BJ (cell line): Measurements from ENCODE around the gene FAM241A. TPM values are rescaled to one million over a fixed set of nuclear protein-coding genes. Genes with fewer than 3 reads are reported as not detected.

ENCODE experiments used
- CTCF ChIA-PET: fragments of 350-600 bp; formaldehyde crosslinking; extraction: SDS; loops from one replicate; lab custom pipeline; 2021; ENCODE audit warnings: antibody characterized with exemption, inconsistent platforms; lab: Yijun Ruan, JAX
- POLR2A ChIA-PET: fragments of 300-600 bp; sonication (Branson Sonifier 250); formaldehyde crosslinking; extraction: SDS; loops from one replicate; lab custom pipeline; 2021; ENCODE audit warnings: antibody characterized with exemption; lab: Charles Lee
- DNase-seq: peaks from one replicate; pipeline ENCODE4 v3.0.0-alpha.2; 2011; ENCODE audit warnings: low read depth
- H3K27me3 ChIP-seq: 2 replicates; pipeline ENCODE4 v1.6.0; 2011; ENCODE audit warnings: low read length; ENCODE audit not compliant: control insufficient read depth, insufficient read depth
- H3K36me3 ChIP-seq: 2 replicates; pipeline ENCODE4 v1.5.1; 2011; ENCODE audit warnings: low read length; ENCODE audit not compliant: control insufficient read depth, insufficient read depth
- H3K4me3 ChIP-seq: 2 replicates; pipeline ENCODE4 v1.5.1; 2011; ENCODE audit warnings: low read depth, mild to moderate bottlenecking, control low read depth, low read length
- CTCF ChIP-seq: IDR thresholded peaks from 2 replicates; pipeline ENCODE4 v1.5.1; 2011; ENCODE audit warnings: low read depth, mild to moderate bottlenecking, control low read depth, inconsistent platforms, low read length, moderate library complexity; ENCODE audit not compliant: insufficient read depth
- polyA plus RNA-seq: library from polyadenylated mRNA; depleted of rRNA; stranded (reverse); fragments of >200 nt; gene quantifications from 2 replicates; pipeline ENCODE4 v1.2.3, GENCODE V29; 2011

The FAM241A gene
- polyA plus RNA-seq, 1 experiment, result 0.45 TPM

GRCh38 chr4:112185740-112186670 is 40.8 kb downstream of the FAM241A start:
- ChIA-PET CTCF (interaction anchor here (1.6 kb wide), 1 partner anchor 86 kb away, joined by 3 read pairs; no protein-coding TSS in a partner anchor), POLR2A (no interaction called here)
- H3K36me3 ChIP-seq, result no peaks in the 10 kb centered on the region
- no peak for DNase-seq
- TF ChIP-seq CTCF, result no peak
- H3K4me3 ChIP-seq, result no peak overlapping the region
- H3K27me3 ChIP-seq, result no peaks in the 10 kb centered on the region

GRCh38 chr4:112189754-112190153 is 44.5 kb downstream of the FAM241A start:
- ChIA-PET POLR2A (no interaction called here), CTCF (interaction anchor here (0.7 to 1.3 kb wide), 4 partner anchors 15 to 236 kb away, joined by 3 to 5 read pairs (median 3); no protein-coding TSS in a partner anchor)
- DNase-seq, result no peak
- peak; percentile 29 for TF ChIP-seq CTCF
- no peaks in the 10 kb centered on the region for H3K27me3 ChIP-seq
- H3K36me3 ChIP-seq, result no peaks in the 10 kb centered on the region
- no peak overlapping the region for H3K4me3 ChIP-seq

- Histone ChIP-seq H3K4me3 (no peak overlapping the region), H3K36me3 (no peaks in the 10 kb centered on the region), H3K27me3 (no peaks in the 10 kb centered on the region)
- no peak for DNase-seq
- POLR2A ChIA-PET, result no interaction called here
- CTCF ChIA-PET, result interaction anchor here (1.0 kb wide), 1 partner anchor 14 kb away, joined by 5 read pairs; no protein-coding TSS in a partner anchor
- no peak for TF ChIP-seq CTCF
These were observed 45.4 kb downstream of the FAM241A start for GRCh38 chr4:112190684-112191083.

- POLR2A ChIA-PET, result no interaction called here
- TF ChIP-seq CTCF, result no peak
- Histone ChIP-seq H3K27me3 (no peaks in the 10 kb centered on the region), H3K4me3 (no peak overlapping the region), H3K36me3 (no peaks in the 10 kb centered on the region)
- DNase-seq, result no peak
- CTCF ChIA-PET, result no interaction called here
These were observed 51.2 kb downstream of the FAM241A start for GRCh38 chr4:112196461-112196860.

GRCh38 chr4:112199041-112199440 is 53.8 kb downstream of the FAM241A start:
- DNase-seq, result no peak
- Histone ChIP-seq H3K27me3 (no peaks in the 10 kb centered on the region), H3K4me3 (no peak overlapping the region), H3K36me3 (no peaks in the 10 kb centered on the region)
- ChIA-PET CTCF (no interaction called here), POLR2A (no interaction called here)
- TF ChIP-seq CTCF, result no peak
